ENCODE results near the gene RC3H2. TPM values are rescaled to one million over a fixed set of nuclear protein-coding genes. Genes with fewer than 3 reads are reported as not detected.
"Not testable (repeated sequence)": the region's sequence is repeated elsewhere in the genome, so short reads cannot be mapped to it uniquely, and the experiment has no call there.

The RC3H2 gene
- total RNA-seq, 3 donors from 2014 or later (not counting 1 experiment from before 2014, with no cell fraction given), result 74.0 to 78.8 (median 77.3) TPM

DNA sequence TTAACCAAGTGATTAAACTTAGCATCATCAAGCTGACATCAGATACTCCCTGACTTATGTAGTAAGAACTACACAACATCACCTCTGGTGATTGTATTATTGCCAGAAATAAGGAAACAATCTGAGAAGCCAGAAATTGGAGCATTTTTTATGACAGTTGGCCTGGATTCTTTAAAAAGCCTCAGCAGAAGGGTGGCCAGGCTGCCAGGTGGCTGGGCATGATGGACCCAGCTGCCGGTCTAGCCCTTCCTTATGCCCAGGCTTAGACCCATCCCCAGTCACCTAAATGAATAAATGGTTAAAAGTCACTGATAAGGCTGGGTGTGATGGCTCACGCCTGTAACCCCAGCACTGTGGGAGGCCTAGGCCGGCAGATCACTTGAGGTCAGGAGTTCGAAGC, 92.4 kb downstream of the RC3H2 start:
- Mint-ChIP-seq H3K27ac (no peak overlapping the region), H3K36me3 (no peaks in the 10 kb centered on the region), H3K4me1 (peaks cover 15 to 27% of the 10 kb centered on the region in 2 donors), H3K4me3 (no peak overlapping the region), H3K27me3 (ENCODE audit: low read depth in 2 of 2) (no peaks in the 10 kb centered on the region), H3K9me3 (no peaks in the 10 kb centered on the region)
- TF ChIP-seq CTCF (IDR thresholded peaks at IDR 0.05), result no peak
- DNase-seq (no peak), ATAC-seq (no peak)
- Histone ChIP-seq H3K4me3 (ENCODE audit: low read length) (no peak overlapping the region), H3K4me1 (ENCODE audit: control insufficient read depth, insufficient read depth, low read length) (peaks cover 23% of the 10 kb centered on the region), H3K27ac (ENCODE audit: low read length) (no peak overlapping the region), H3K36me3 (ENCODE audit: control insufficient read depth, insufficient read depth, low read length) (peaks cover 3% of the 10 kb centered on the region), H3K9me3 (ENCODE audit: control insufficient read depth, insufficient read depth, low read length) (no peaks in the 10 kb centered on the region), H3K27me3 (ENCODE audit: control insufficient read depth, insufficient read depth, low read length) (no peaks in the 10 kb centered on the region)
- intact Hi-C loops (cut with micrococcal nuclease), result loop anchor here (10.0 kb wide), 1 partner anchor 548 kb away; the partner anchor contains the start of genes MRRF and RBM18
- 100% methylated on average over 1 of the region's 4 CpGs for WGBS (ENCODE audit: insufficient coverage)

DNA sequence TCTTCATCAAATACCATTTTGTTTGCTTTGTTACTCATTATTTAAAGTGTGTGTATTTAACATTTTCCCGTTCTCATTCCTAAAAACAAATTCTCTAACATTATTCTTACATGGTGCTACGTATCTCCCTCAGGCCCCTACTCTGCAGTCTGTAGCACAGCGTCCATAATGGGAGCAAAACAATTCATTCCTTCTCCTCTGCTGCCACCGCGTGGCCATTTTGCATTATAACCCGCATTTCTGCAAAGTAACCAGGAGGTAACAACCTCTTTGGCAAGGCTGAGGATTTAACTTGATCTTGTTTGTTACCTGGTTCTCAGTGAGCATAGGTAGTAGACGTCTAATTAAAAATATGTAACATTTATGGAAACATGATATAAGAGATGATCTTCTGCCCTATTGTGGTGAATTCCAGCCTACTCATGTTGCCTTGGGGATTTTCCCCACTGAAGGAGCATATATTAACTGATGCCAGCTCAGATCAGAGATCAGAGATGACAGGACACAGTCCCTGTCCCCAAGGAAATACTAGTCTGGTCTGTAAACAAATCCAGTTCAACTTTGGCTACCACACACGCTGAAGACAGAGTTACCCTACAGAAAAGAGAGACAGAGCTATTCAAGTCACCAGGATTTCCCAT, 94.7 kb downstream of the RC3H2 start:
- Histone ChIP-seq H3K27me3 (ENCODE audit: control insufficient read depth, insufficient read depth, low read length) (no peaks in the 10 kb centered on the region), H3K27ac (ENCODE audit: low read length) (no peak overlapping the region), H3K36me3 (ENCODE audit: control insufficient read depth, insufficient read depth, low read length) (no peaks in the 10 kb centered on the region), H3K4me3 (ENCODE audit: low read length) (no peak overlapping the region), H3K4me1 (ENCODE audit: control insufficient read depth, insufficient read depth, low read length) (peaks cover 10% of the 10 kb centered on the region), H3K9me3 (ENCODE audit: control insufficient read depth, insufficient read depth, low read length) (no peaks in the 10 kb centered on the region)
- Mint-ChIP-seq H3K36me3 (no peaks in the 10 kb centered on the region), H3K4me3 (no peak overlapping the region), H3K27ac (no peak overlapping the region), H3K4me1 (peaks cover 3 to 14% of the 10 kb centered on the region in 2 donors), H3K9me3 (no peaks in the 10 kb centered on the region), H3K27me3 (ENCODE audit: low read depth in 2 of 2) (no peaks in the 10 kb centered on the region)
- 9% methylated on average over 8 of the region's 8 CpGs for WGBS (ENCODE audit: insufficient coverage)
- DNase-seq, result peak; percentile 69 to 90
- TF ChIP-seq CTCF (IDR thresholded peaks at IDR 0.05), result peak; percentile 91
- intact Hi-C loops (cut with micrococcal nuclease), result loop anchor here (1.0 to 10.0 kb wide), 6 partner anchors 345 to 715 kb away; partner anchors contain the start of genes MRRF and RBM18
- peak; percentile 88 to 99 (median 97) for ATAC-seq

GRCh38 chr9:122809261-122809660, 95.9 kb downstream of the RC3H2 start:
- H3K9me3 ChIP-seq (ENCODE audit: control insufficient read depth, insufficient read depth, low read length); DNase-seq; H3K27ac ChIP-seq (ENCODE audit: low read length); H3K4me3 Mint-ChIP-seq; H3K4me1 Mint-ChIP-seq; H3K36me3 ChIP-seq (ENCODE audit: control insufficient read depth, insufficient read depth, low read length); H3K9me3 Mint-ChIP-seq; H3K27ac Mint-ChIP-seq; intact Hi-C loops (cut with micrococcal nuclease); ATAC-seq; H3K36me3 Mint-ChIP-seq; H3K4me3 ChIP-seq (ENCODE audit: low read length); H3K27me3 Mint-ChIP-seq (ENCODE audit: low read depth in 2 of 2); H3K27me3 ChIP-seq (ENCODE audit: control insufficient read depth, insufficient read depth, low read length); H3K4me1 ChIP-seq (ENCODE audit: control insufficient read depth, insufficient read depth, low read length): not testable (repeated sequence)
- 98% methylated on average over 6 of the region's 7 CpGs for WGBS (ENCODE audit: insufficient coverage)

- no peaks in the 10 kb centered on the region for H3K36me3 ChIP-seq (ENCODE audit: control insufficient read depth, insufficient read depth, low read length)
- intact Hi-C loops (cut with micrococcal nuclease), result no loop called here
- H3K36me3 Mint-ChIP-seq, result no peaks in the 10 kb centered on the region
- H3K4me1 Mint-ChIP-seq, result peaks cover 0 to 7% of the 10 kb centered on the region in 2 donors
- H3K4me3 ChIP-seq (ENCODE audit: low read length), result no peak overlapping the region
- no peak for TF ChIP-seq CTCF (IDR thresholded peaks at IDR 0.05)
- DNase-seq (peak in 1 of 2 donors; percentile 10), ATAC-seq (no peak)
- no peaks in the 10 kb centered on the region for H3K27me3 Mint-ChIP-seq (ENCODE audit: low read depth in 2 of 2)
- H3K9me3 ChIP-seq (ENCODE audit: control insufficient read depth, insufficient read depth, low read length), result no peaks in the 10 kb centered on the region
- no peak overlapping the region for H3K27ac ChIP-seq (ENCODE audit: low read length)
- peaks cover 6% of the 10 kb centered on the region for H3K4me1 ChIP-seq (ENCODE audit: control insufficient read depth, insufficient read depth, low read length)
- no peak overlapping the region for H3K4me3 Mint-ChIP-seq
- H3K27ac Mint-ChIP-seq, result peak overlapping the region in 1 of 2 donors; percentile 29
- no peaks in the 10 kb centered on the region for H3K9me3 Mint-ChIP-seq
- WGBS (ENCODE audit: insufficient coverage), result 76% methylated on average over 3 of the region's 3 CpGs
- H3K27me3 ChIP-seq (ENCODE audit: control insufficient read depth, insufficient read depth, low read length), result no peaks in the 10 kb centered on the region
These were observed 97.0 kb downstream of the RC3H2 start for GRCh38 chr9:122808141-122808540.
